Pancreas (tissue), 10 donors: ENCODE data around the gene METTL16. TPM values are rescaled to one million over a fixed set of nuclear protein-coding genes. Genes with fewer than 3 reads are reported as not detected.
"Not testable (repeated sequence)": the region's sequence is repeated elsewhere in the genome, so short reads cannot be mapped to it uniquely, and the experiment has no call there.

Experiments used
- ATAC-seq, 4 donors: fragments of 200-7000 bp; cut with Tn5 transposase; one replicate each; pipeline versions ENCODE4 v1.8.0 to v1.9.1; 2020; ENCODE audit warnings: mild to moderate bottlenecking in 4 of 4, moderate library complexity in 4 of 4
- DNase-seq, 6 donors: peaks; one replicate each; pipeline ENCODE4 v3.0.0-alpha.2; 2020
- FAIRE-seq: peaks from 2 replicates; lab custom pipeline; 2012; peaks lifted over from hg19 to GRCh38; lab: Jason Lieb, UNC
- H3K27ac ChIP-seq, 4 donors: fragments of 200-600 bp; sonication (generic); 1 replicate in 3 of 4; 2 replicates in 1 of 4; pipeline versions ENCODE4 v1.5.0 to v1.8.0; 2020
- H3K27me3 ChIP-seq, 4 donors: fragments of 200-600 bp; one replicate each; pipeline ENCODE4 v1.8.0; 2021
- H3K36me3 ChIP-seq, 3 donors: fragments of 200-600 bp; sonication (generic) in 1 of 3; one replicate each; pipeline versions ENCODE4 v1.5.0 to v1.8.0; 2020 to 2021
- H3K4me1 ChIP-seq, 3 donors: fragments of 200-600 bp; one replicate each; pipeline ENCODE4 v1.8.0; 2021
- H3K4me3 ChIP-seq, 4 donors: fragments of 200-600 bp; sonication (generic) in 2 of 4; one replicate each; pipeline versions ENCODE4 v1.5.0 to v1.8.0; 2020 to 2021
- H3K9me3 ChIP-seq, 4 donors: fragments of 200-600 bp; one replicate each; pipeline ENCODE4 v1.8.0; 2021
- WGBS, 2 donors: extraction: QIAGEN DNeasy Blood & Tissue Kit; methylation state at CpG; one replicate each; pipeline ENCODE4 v1.1.7; 2013; 5-methylcytosine and 5-hydroxymethylcytosine counted together
- intact Hi-C, 3 donors: fragments of 100-400 bp; cut with DNase I; formaldehyde crosslinking; loops; one replicate each; pipeline versions ENCODE4 v1.11.1 to v1.14.2; 2022
- polyA plus RNA-seq, 2 donors: library from polyadenylated mRNA; stranded (reverse); fragments of 200-250 nt; gene quantifications; one replicate each; pipeline ENCODE4 v1.2.3, GENCODE V29; 2013
- total RNA-seq, 6 donors: library from RNA; stranded (reverse); fragmentation: NEBNext Ultra II Directional in 4 of 6; extraction: Animal tissue kit (Norgen Biotek cat#: 25700) in 4 of 6; gene quantifications; one replicate each; pipeline versions ENCODE4 v1.2.1 to v1.2.4, GENCODE V29; 2021 to 2023
- TF ChIP-seq, protein P1 (sequence below), 4 donors: fragments of 200-600 bp; sonication (generic) in 3 of 4; IDR thresholded peaks; one replicate each; pipeline versions ENCODE4 v1.5.0 to v1.8.0; 2021; ENCODE audit warnings: antibody characterized with exemption in 4 of 4
- donor health status: healthy with polysubstance abuse.
- donor health status: DM: no; HTN: no; CAD: no; lungs with moderate emphysema.
- donor health status: DM: no; HTN: no; CAD: no.
- donor health status: control.
- donor health status: control.
- donor health status: Bipolar disorder and iron deficiency.
- donor health status: DM: yes; HTN: yes; CAD: no.
- donor health status: DM: no; HTN: no; CAD: no.
- donor health status: DM: no; HTN: no; CAD: no.
- donor health status: DM: yes; HTN: yes; CAD: no.

The METTL16 gene
- total and polyA plus RNA-seq, 8 donors: 9.2 to 19.6 (median 14.4) TPM

DNA sequence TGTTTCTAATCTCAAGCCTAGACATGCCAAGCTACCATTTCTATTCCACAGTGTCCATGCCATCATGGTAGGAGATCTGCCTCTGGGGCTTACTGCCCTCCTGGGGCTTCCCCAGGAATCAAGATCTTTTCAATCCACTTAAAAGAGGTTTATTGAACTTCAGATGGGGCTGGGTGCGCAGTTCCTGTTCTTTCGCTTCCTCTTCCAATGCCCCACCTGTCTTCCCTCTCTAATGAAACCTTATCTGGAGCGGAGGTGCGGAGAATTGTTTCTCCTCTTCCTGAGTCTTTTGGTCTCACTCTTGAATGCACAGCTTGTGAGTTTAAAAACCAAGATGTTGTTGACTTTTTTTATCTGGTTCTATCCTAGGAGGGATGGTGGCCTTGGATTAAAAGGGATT is 30.4 kb upstream of the METTL16 start:
- 84 to 88% methylated on average over 4 of the region's 4 CpGs for WGBS, 2 donors
- DNase-seq: no peak
- H3K4me1 ChIP-seq: no peaks in the 10 kb centered on the region
- FAIRE-seq: no peak
- H3K27me3 ChIP-seq: no peaks in the 10 kb centered on the region
- H3K36me3 ChIP-seq: no peaks in the 10 kb centered on the region
- H3K27ac ChIP-seq: no peak overlapping the region
- H3K9me3 ChIP-seq: no peaks in the 10 kb centered on the region
- TF ChIP-seq, protein P1, sequence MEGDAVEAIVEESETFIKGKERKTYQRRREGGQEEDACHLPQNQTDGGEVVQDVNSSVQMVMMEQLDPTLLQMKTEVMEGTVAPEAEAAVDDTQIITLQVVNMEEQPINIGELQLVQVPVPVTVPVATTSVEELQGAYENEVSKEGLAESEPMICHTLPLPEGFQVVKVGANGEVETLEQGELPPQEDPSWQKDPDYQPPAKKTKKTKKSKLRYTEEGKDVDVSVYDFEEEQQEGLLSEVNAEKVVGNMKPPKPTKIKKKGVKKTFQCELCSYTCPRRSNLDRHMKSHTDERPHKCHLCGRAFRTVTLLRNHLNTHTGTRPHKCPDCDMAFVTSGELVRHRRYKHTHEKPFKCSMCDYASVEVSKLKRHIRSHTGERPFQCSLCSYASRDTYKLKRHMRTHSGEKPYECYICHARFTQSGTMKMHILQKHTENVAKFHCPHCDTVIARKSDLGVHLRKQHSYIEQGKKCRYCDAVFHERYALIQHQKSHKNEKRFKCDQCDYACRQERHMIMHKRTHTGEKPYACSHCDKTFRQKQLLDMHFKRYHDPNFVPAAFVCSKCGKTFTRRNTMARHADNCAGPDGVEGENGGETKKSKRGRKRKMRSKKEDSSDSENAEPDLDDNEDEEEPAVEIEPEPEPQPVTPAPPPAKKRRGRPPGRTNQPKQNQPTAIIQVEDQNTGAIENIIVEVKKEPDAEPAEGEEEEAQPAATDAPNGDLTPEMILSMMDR (IDR thresholded peaks at IDR 0.05): no peak
- ATAC-seq: no peak
- no peak overlapping the region for H3K4me3 ChIP-seq
- intact Hi-C loops: no loop called here

DNA sequence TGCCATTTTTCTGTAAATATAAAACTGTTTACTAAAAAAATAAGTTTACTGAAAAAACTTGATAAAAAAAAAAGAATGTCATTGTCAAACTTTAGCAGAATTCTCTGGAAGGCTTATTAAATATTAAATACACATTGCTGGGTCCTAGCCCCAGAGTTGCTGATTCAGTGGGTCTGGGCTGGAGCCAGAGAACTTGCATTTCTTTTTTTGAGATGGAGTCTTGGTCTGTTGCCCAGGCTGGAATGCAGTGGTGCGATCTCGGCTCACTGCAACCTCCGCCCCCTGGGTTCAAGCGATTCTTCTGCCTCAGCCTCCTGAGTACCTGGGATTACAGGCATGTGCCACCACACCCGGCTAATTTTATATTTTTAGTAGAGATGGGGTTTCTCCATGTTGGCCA is 25.9 kb upstream of the METTL16 start:
- DNase-seq, H3K36me3 ChIP-seq, H3K4me1 ChIP-seq, H3K27me3 ChIP-seq, FAIRE-seq, intact Hi-C loops, H3K9me3 ChIP-seq, H3K27ac ChIP-seq, H3K4me3 ChIP-seq, ATAC-seq: not testable (repeated sequence)
- 71 to 75% methylated on average over 5 of the region's 5 CpGs for WGBS, 2 donors

DNA sequence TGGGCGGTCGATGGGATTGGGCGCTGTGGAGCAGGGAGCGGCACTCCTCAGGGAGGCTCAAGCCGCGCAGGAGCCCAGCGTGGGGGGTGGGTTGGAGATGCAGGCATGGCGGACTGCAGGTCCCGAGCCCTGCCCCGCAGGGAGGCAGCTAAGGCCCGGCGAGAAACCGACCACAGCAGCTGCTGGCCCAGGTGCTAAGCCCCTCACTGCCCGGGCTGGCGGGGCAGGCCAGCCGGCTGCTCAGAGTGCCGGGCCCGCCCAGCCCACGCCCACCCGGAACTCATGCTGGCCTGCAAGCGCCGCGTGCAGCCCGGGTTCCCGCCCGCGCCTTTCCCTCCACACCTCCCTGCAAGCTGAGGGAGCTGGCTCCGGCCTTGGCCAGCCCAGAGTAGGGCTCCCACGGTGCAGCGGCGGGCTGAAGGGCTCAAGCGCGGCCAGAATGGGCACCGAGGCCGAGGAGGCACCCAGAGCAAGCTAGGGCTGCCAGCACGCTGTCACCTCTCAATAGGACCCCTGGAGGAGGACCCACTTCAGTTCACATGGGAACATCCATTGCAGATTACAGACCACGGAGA is 20.5 kb upstream of the METTL16 start:
- Histone ChIP-seq H3K4me3 (no peak overlapping the region), H3K27me3 (no peaks in the 10 kb centered on the region), H3K27ac (no peak overlapping the region), H3K9me3 (no peaks in the 10 kb centered on the region), H3K4me1 (no peaks in the 10 kb centered on the region), H3K36me3 (no peaks in the 10 kb centered on the region)
- FAIRE-seq (no peak), DNase-seq (peak in 1 of 6 donors; percentile 50), ATAC-seq (no peak)
- WGBS, 2 donors: 95 to 97% methylated on average over 37 of the region's 37 CpGs
- TF ChIP-seq, protein P1 (IDR thresholded peaks at IDR 0.05): no peak
- intact Hi-C loops: no loop called here

DNA sequence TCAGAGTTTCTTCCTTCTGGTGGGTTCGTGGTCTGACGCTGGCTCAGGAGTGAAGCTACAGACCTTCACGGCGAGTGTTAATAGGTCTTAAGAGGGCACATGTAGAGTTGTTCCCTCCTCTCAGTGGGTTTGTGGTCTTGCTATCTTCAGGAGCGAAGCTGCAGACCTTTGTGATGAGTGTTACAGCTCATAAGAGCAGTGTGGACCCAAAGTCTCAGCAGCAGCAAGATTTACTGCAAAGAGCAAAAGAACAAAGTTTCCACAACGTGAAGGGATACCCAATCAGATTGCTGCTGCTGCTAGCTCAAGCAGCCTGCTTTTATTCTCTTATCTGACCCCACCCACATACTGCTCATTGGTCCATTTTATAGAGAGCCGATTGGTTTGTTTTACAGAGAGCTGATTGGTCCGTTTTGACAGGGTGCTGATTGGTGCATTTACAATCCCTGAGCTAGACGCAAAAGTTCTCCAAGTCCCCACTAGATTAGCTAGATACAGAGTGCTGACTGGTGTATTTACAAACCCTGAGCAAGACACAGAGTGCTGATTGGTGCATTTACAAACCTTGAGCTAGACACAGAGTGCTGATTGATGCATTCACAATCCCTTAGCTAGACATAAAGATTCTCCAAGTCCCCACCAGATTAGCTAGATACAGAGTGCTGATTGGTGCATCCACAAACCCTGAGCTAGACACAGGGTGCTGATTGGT is 19.7 kb upstream of the METTL16 start:
- H3K4me3 ChIP-seq, H3K9me3 ChIP-seq, H3K27me3 ChIP-seq, intact Hi-C loops, H3K4me1 ChIP-seq, H3K36me3 ChIP-seq, ATAC-seq, DNase-seq, H3K27ac ChIP-seq, FAIRE-seq: not testable (repeated sequence)
- 82 to 83% methylated on average over 9 of the region's 9 CpGs for WGBS, 2 donors

DNA sequence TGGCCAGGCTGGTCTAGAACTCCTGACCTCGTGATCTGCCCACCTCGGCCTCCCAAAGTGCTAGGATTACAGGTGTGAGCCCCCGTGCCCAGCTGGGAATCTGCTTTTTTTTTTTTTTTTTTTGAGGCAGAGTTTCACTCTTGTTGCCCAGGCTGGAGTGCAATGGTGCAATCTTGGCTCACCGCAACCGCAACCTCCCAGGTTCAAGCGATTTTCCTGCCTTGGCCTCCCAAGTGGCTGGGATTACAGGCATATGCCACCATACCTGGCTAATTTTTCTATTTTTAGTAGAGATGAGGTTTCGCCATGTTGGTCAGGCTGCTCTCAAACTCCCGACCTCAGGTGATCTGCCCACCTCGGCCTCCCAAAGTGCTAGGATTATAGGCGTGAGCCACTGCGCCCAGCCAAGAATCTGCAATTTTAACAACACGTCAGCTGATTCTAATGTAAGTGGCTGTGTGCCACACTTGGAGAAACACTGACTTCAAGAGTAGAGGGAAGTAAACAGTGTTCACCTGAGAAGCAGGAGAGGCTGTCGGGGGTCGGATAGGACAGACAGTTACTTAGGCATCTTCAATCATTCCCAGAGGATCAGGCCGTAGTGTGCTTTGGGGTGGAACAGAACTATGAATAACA is 10.2 kb upstream of the METTL16 start:
- intact Hi-C loops, FAIRE-seq, ATAC-seq, H3K4me1 ChIP-seq, H3K9me3 ChIP-seq, H3K27ac ChIP-seq, H3K27me3 ChIP-seq, H3K4me3 ChIP-seq, H3K36me3 ChIP-seq, DNase-seq: not testable (repeated sequence)
- 89 to 91% methylated on average over 15 of the region's 15 CpGs for WGBS, 2 donors

DNA sequence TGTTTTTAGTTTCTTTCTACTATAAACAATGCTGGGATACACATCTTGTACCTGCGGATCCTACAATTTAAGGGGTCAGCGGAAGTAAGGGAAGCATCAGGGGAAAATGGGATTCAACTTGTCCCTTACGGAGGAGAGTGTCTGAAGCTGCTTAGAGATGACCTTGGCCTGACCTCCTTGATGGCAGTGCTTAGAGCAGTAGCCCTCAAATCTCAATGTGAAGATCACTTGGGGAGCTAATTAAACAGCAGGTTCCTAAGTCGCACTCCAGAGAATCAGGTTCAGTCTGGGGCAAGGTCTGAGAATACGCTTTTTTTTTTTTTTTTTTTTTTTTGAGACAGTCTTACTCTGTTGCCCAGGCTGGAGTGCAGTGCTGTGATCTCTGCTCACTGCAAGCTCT is 9.6 kb upstream of the METTL16 start:
- FAIRE-seq (no peak), ATAC-seq (no peak), DNase-seq (no peak)
- H3K4me1 ChIP-seq: no peaks in the 10 kb centered on the region
- no peaks in the 10 kb centered on the region for H3K36me3 ChIP-seq
- 87 to 88% methylated on average over 5 of the region's 5 CpGs for WGBS, 2 donors
- no peaks in the 10 kb centered on the region for H3K9me3 ChIP-seq
- TF ChIP-seq, protein P1 (IDR thresholded peaks at IDR 0.05): no peak
- intact Hi-C loops: no loop called here
- H3K27me3 ChIP-seq: no peaks in the 10 kb centered on the region
- H3K4me3 ChIP-seq: no peak overlapping the region
- no peak overlapping the region for H3K27ac ChIP-seq
